Retina (tissue), 1 donor: Measurements from ENCODE around the gene CSKMT.
"Not testable (repeated sequence)": the region's sequence is repeated elsewhere in the genome, so short reads cannot be mapped to it uniquely, and the experiment has no call there.

Experiments used
- DNase-seq: peaks from one replicate; pipeline ENCODE4 v3.0.0-alpha.2; 2016

The CSKMT gene

DNA sequence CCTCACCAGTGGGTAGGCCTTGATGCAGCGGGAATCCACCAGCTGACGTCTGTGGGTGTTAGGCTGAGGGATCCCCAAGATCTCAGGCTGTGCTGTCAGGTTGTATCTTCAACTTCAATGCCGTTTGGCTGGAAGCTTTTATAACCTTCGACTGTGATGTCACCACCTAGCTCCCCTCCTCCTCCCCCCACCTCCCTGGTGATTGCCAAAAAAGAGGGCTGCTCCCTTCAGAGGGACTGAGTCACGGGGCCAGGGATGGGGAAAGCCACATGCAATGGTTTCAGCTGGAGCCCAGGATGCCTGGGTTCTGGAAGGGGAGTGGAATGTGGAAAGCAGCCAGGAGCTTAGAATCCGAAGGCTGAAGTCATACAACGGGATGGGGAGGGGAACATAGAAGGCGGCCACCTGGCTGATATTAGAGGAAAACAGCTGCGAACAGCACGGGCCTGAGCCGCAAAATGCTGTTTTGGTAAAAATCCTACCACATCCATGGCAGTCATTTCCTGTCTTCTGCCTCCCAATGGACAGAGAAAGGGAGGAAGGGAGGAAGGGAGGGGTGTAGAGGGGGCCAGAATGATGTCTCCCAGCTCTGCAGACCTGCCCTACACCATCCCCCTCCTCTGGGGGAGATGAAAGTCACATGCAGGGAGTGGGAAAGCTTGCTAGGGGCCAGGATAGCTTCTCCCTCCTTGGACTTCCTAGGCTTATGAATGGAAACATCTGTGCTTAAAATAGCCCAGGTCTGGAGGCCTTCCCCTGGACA lies 24.5 kb downstream of the CSKMT start, which contains the start of gene LRRN4CL:
Gene LRRN4CL (minus strand): TSS at position 110 of the 763 bp plus-strand sequence. CDS start 1,022 bp downstream, outside the sequence.
- DNase-seq: no peak

DNA sequence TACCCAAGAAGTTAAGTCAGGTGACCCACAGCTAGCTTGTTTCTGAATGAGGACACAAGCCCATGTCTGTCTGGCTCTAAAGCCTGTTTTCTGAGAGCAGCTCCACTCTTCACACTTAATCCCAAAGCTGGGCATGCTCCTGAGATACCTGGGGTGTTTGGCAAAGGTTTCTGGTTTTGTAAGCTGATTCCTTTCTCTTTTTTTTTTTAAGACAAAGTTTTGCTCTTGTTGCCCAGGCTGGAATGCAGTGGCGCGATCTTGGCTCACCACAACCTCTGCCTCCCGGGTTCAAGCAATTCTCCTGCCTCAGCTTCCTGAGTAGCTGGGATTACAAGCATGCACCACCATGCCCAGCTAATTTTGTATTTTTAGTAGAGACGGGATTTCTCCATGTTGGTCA lies 28.5 kb downstream of the CSKMT start:
- DNase-seq: not testable (repeated sequence)

DNA sequence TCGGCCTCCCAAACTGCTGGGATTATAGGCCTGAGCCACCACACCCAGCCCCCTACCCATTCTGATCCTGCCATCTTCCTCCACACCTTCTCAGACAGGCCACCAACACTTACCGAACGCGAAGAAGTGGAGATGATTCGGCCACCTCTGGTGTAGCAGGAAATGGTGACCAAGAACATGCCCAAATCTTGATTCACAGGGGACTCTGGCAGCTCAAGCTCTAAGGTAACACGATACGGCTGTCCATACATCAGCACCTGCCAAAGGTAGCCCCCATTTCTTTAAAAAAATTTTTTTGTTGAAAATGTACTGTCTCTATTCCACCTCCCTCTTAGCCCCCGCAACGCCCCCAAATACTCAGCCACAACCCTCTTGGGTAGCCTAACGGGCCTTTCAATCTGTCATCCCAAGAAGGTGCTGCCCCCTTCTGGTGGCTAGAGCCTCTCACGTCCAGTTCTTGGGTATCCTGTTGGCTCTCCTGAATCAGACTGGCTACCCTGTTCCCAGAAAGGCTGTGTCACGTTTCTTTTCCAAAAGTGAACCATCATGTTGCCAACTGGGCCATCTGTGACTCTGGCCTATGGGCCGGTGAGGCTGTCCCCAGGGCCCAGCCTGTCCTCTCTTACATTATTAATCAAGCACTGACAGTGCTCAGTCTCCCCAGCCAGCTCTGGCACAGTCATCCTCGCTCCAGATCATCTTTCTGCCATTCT lies 29.5 kb downstream of the CSKMT start:
- peak; percentile 74 for DNase-seq

DNA sequence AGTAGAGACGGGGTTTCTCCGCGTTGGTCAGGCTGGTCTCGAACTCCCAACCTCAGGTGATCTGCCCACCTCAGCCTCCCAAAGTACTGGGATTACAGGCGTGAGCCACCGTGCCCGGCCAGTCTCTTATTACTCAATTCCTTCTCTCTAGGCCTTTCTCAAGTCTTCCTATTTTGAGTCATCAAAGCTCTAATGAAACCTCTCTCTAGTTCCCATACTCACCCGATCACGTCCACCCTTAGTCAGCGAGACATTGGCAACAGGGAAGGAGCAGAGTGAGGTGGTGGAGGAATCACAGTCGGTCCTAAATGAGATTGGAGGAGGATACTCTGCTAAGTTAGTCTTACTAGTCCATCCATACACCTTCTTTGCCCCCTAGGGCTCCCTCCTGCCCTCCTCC lies 37.1 kb downstream of the CSKMT start:
- no peak for DNase-seq

GRCh38 chr11:62703921-62704320 lies 38.8 kb downstream of the CSKMT start:
- DNase-seq: not testable (repeated sequence)

- no peak for DNase-seq
Measured at GRCh38 chr11:62705413-62705812, 40.3 kb downstream of the CSKMT start.

DNA sequence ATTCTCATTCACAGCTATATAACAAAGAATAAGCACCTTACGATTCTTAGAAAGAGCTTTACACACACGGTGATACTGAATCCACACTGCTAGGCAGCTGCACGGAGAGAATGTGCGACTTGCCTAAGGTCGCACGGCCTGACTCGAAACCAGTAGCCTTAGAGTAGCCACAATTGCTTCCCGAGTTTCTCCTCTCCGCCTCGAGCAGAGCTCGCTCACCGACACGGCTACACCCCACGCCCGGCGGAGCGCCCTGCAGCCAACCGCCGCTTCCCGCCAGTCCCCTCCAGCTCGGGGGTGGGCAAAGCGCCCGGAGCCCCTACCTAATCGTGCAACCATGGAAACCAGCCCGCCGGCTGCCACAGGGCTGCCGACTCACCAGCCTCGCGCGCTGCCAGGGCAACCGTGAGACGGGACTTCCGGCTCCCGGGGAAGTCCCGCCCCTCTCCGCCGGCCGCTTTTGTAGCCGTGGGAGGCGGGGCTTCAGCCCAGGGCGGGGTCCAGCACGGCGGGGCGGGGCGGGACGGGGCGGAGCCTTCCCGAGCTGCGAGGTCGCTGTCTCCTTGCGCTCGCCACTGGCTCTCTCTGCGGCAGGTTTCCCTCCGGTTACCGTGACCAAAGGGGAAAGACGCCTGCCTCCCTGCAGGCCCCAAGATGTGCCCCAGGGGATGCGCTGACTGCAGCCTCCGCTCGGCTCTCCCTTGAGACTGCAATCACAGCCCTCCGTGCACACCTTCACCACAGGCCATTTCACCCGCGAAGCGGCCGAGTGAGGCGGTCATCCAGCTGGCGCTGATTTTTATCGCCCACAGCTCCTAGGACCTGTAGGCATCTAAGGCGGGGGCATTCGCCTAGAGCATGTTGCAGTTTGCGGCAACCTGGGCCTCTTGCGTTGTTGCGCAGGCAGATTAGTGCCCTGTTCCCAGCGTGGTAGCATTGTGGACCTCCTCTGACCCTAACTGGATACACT lies 41.1 kb downstream of the CSKMT start:
- peak; percentile 96 for DNase-seq

DNA sequence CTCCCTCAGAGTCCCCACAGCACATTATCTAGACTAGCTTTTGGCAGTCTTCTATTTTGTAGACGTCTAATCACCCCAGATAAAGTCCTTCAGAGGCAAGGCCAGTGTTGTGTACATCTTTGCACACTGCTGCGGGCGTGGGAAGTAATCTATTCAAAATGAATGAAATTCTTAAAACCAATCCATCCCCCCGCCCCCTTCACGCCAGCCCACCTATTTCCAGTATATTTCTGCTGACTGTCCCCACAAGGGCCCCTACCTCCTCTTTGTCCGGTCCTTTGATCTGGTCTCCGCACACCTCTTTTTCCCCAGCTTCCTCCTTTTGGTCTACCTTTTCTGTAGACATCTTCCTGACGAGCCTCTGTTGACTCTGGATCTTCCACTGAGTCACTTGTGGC lies 41.7 kb downstream of the CSKMT start:
- DNase-seq: no peak

- peak; percentile 91 for DNase-seq
Measured at GRCh38 chr11:62707277-62707861, 42.3 kb downstream of the CSKMT start, which contains the start of the genes BSCL2 and GNG3. Gene BSCL2, minus strand, starts transcription at chr11:62707424. Its CDS starts 229 bp downstream, at chr11:62707195. Gene GNG3, plus strand, starts transcription at chr11:62707676. Its CDS starts 620 bp downstream, at chr11:62708296.

DNA sequence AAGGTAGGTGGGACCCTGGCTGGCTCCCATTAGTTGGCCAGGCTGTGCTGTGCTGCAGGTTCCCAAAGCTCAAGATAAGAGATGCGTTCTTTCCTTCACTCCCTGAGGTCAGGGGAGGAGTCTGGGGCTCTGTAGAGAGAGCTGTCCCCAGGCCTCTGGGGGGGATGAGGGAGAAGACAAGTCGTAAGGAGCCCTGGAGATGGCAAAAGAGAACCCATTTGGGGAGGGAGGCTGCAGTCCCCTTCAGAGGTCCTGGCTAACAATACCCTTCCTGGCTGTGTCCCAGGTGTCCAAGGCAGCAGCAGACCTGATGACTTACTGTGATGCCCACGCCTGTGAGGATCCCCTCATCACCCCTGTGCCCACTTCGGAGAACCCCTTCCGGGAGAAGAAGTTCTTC lies 43.3 kb downstream of the CSKMT start:
- DNase-seq: no peak

DNA sequence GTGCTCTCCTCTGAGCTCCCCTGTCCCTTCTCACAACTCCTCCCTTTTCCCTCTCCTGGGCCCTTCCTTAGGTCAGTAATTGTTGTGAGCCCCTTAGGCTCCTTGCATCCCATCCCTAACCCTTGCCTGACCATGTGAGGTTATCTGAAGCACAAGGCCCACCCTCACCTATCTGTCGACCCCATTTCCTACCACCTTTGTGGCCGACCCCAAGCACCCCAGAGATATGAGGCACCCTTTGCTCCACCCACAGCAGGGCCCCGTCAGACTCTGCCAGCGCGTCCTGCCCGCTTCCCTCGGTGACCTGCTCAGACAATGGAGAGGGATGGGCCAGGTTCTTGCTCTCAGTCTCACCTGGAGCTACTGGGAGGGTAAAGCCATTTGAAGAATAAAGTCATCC lies 43.7 kb downstream of the CSKMT start:
- peak; percentile 21 for DNase-seq

GRCh38 chr11:62709247-62710000 lies 44.3 kb downstream of the CSKMT start:
- peak; percentile 95 for DNase-seq

DNA sequence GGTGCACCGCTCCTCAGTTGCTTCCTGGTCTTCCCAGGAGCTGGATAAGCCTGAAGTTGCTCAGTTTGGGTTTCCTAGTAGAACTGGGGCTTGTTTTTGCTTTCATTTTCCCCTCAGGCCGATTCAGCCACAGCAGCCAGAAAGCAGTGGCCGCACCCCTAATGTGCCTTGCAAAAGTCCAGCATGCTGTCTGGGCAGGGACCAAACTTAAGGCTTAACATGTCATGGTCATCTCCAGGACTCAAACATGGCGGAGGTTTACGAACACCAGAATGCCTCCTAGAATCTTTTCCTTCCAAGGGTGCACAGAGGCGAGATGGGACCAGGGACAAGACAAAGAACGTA lies 44.9 kb downstream of the CSKMT start:
- no peak for DNase-seq

- no peak for DNase-seq
Measured at GRCh38 chr11:62712276-62712812, 47.2 kb downstream of the CSKMT start.

- DNase-seq: no peak
Measured at GRCh38 chr11:62712861-62713260, 47.7 kb downstream of the CSKMT start.

DNA sequence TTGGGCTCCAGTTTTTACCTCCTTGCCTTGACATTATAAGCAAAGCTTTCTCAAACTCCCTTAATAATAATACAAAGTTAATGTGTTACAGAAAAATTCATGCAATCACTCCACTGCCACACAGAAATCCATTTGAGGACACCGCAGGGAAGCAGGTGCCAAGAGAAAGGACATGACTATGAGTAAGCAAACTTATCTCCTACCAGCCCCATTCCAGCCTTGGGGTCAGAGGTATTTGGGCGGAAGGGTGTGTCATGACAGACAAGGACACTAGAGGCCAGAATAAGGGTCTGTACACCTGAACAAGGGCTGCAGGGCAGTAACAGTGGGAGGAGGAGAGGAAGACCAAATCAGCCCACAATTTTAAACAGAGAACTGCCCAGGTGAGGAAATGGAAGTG lies 48.2 kb downstream of the CSKMT start:
- DNase-seq: no peak

DNA sequence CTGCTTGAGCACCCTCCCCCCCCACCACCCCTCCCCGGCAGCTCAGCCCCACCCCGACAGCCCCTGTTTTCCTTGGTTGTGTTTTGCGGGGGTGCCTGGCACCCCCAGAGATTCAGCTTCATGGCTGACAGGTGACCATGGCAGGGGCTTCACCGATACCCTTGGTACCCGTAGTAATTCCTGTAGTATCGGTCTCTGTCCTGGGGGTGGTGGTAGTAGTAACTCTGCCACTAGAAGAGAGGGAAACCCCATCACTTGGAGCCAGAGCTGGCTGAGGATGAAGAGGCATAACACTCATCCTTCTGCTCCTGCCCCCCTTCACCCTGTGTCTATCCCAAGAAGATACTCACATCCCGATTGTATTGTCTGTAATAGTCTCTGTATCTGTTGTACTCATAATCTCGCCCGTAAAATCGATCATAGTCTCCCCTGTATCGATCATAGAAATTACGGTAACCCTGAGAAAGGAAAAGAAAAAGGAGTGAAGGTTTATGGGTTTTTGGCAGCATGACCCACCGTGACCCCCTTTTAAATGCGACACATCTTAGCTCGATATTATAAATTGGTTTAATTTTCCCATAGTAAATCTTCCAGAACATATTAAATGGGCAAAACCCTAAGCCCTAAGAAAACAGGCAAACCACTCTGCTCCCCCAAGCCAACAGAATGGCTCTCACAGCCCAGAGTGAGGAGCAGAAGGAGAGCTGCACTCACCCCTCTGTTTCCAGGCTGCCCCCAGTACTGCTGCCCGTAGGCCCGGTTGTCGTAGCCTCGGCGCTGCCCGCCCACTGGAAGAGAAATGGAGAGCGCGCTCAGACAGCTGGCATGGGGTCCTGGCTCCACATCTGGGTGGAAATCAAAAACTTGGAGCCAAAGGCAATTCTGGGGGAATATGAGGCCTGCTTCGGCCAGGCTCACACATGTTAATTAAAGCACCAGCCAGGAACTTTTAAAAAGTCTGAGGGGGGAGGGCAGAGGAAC lies 50.3 kb downstream of the CSKMT start:
- DNase-seq: no peak

GRCh38 chr11:62716206-62716605 lies 51.1 kb downstream of the CSKMT start:
- DNase-seq: no peak

- no peak for DNase-seq
Measured at GRCh38 chr11:62716816-62717215, 51.7 kb downstream of the CSKMT start.
